GM19467 (cell line): Measurements from ENCODE around the gene EGR4.
A peak's percentile ranks its signal among the peaks of the same experiment; 100 is the strongest.

Source experiments
- ATAC-seq: cut with Tn5 transposase; IDR thresholded peaks from one replicate; pipeline ENCODE4 v1.9.1; 2021; ENCODE audit warnings: mild to moderate bottlenecking, moderate library complexity; ENCODE audit not compliant: unreplicated experiment

EGR4 gene

GRCh38 chr2:73293534-73294171 lies at the start of gene EGR4:
EGR4 (minus strand) TSS chr2:73293548; CDS start chr2:73293317, 231 bp downstream.
- ATAC-seq: peak; percentile 90

GRCh38 chr2:73341039-73341438 lies 47.7 kb upstream of the EGR4 start:
- no peak for ATAC-seq

- ATAC-seq: no peak
Observed at GRCh38 chr2:73339201-73339600, 45.9 kb upstream of the EGR4 start.

GRCh38 chr2:73337828-73338227 lies 44.5 kb upstream of the EGR4 start:
- ATAC-seq: no peak

- ATAC-seq: no peak
Observed at GRCh38 chr2:73334620-73335019, 41.3 kb upstream of the EGR4 start.

- no peak for ATAC-seq
Observed at GRCh38 chr2:73334045-73334444, 40.7 kb upstream of the EGR4 start.

GRCh38 chr2:73333564-73333963 lies 40.2 kb upstream of the EGR4 start:
- no peak for ATAC-seq

GRCh38 chr2:73324126-73324725 lies 30.9 kb upstream of the EGR4 start:
- no peak for ATAC-seq

- no peak for ATAC-seq
Observed at GRCh38 chr2:73323551-73323950, 30.2 kb upstream of the EGR4 start.

- no peak for ATAC-seq
Observed at GRCh38 chr2:73314441-73314840, 21.1 kb upstream of the EGR4 start.

GRCh38 chr2:73307720-73308119 lies 14.4 kb upstream of the EGR4 start:
- no peak for ATAC-seq

GRCh38 chr2:73301636-73302035 lies 8.3 kb upstream of the EGR4 start:
- ATAC-seq: no peak

- no peak for ATAC-seq
Observed at GRCh38 chr2:73300926-73301325, 7.6 kb upstream of the EGR4 start.

- no peak for ATAC-seq
Observed at GRCh38 chr2:73297586-73297985, 4.2 kb upstream of the EGR4 start.

GRCh38 chr2:73297151-73297559 lies 3.8 kb upstream of the EGR4 start:
- no peak for ATAC-seq

GRCh38 chr2:73295751-73296400 lies 2.5 kb upstream of the EGR4 start:
- ATAC-seq: no peak

GRCh38 chr2:73294239-73294638 lies 891 bp upstream of the EGR4 start:
- ATAC-seq: no peak

GRCh38 chr2:73292906-73293533 lies 328 bp downstream of the EGR4 start:
- no peak for ATAC-seq

- ATAC-seq: no peak
Observed at GRCh38 chr2:73292316-73292905, 937 bp downstream of the EGR4 start.

- no peak for ATAC-seq
Observed at GRCh38 chr2:73291461-73292315, 1.7 kb downstream of the EGR4 start.

GRCh38 chr2:73291093-73291460 lies 2.3 kb downstream of the EGR4 start:
- no peak for ATAC-seq
